Measurements from ENCODE around the gene PALM.

The PALM gene

DNA sequence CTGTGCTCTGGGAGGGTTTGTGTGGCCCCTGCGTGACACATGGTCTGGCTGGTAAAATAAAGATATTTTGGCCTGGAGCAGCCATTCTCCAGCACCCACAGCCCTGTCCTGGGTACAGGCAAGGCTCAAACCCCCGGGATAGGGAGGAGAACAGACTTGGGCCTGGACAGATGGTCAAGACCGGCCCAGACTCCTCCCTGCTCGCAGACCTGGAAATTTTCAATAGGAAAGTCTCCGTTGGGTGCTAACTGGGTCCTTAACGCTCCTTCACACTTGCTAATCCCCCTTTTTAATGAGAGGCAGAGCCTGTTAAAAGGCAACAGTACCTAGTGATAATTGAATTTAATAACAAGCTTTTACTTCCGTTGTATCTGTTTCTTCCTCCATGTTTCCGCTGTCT is 2.5 kb downstream of the PALM start:
- peak overlapping the region; percentile 73 for H3K27ac ChIP-seq
- ChIA-PET POLR2A (ENCODE audit: low non-redundant PET) (no interaction called here), CTCF (no interaction called here)
- TF ChIP-seq, protein P1, sequence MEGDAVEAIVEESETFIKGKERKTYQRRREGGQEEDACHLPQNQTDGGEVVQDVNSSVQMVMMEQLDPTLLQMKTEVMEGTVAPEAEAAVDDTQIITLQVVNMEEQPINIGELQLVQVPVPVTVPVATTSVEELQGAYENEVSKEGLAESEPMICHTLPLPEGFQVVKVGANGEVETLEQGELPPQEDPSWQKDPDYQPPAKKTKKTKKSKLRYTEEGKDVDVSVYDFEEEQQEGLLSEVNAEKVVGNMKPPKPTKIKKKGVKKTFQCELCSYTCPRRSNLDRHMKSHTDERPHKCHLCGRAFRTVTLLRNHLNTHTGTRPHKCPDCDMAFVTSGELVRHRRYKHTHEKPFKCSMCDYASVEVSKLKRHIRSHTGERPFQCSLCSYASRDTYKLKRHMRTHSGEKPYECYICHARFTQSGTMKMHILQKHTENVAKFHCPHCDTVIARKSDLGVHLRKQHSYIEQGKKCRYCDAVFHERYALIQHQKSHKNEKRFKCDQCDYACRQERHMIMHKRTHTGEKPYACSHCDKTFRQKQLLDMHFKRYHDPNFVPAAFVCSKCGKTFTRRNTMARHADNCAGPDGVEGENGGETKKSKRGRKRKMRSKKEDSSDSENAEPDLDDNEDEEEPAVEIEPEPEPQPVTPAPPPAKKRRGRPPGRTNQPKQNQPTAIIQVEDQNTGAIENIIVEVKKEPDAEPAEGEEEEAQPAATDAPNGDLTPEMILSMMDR (conservative IDR thresholded peaks at IDR 0.05; ENCODE audit: low read depth), result no peak
- no peak for DNase-seq (ENCODE audit: low spot score)

DNA sequence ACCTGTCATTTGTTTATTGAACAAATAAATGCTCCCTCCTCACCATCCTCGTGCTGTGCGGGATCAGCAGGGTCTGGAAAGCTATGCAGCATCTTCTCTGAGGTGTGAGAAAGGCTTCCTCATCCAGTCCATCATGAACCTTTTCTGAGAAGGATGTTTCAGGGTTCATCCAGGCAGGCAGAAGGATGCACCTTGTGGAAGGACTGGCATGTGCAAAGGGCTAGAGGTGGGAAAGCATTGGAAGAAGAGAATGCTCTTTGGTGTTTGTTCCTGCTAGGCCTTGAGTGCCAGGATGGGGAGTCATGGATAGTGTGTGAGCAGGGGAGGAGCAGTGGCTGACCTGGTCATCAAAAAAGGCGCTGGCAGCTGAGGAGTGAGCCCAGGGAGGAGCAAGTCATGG is 6.6 kb downstream of the PALM start:
- TF ChIP-seq, protein P1 (conservative IDR thresholded peaks at IDR 0.05; ENCODE audit: low read depth), result no peak
- no peak for DNase-seq (ENCODE audit: low spot score)
- POLR2A ChIA-PET (ENCODE audit: low non-redundant PET), result no interaction called here
- no peak overlapping the region for H3K27ac ChIP-seq
- CTCF ChIA-PET, result no interaction called here

- TF ChIP-seq, protein P1 (conservative IDR thresholded peaks at IDR 0.05; ENCODE audit: low read depth), result no peak
- POLR2A ChIA-PET (ENCODE audit: low non-redundant PET), result no interaction called here
- CTCF ChIA-PET, result interaction anchor here (0.6 kb wide), 1 partner anchor 143 kb away, joined by 3 read pairs; no protein-coding TSS in a partner anchor
- DNase-seq (ENCODE audit: low spot score), result no peak
- no peak overlapping the region for H3K27ac ChIP-seq
Observed at GRCh38 chr19:718251-718951, 9.7 kb downstream of the PALM start.

DNA sequence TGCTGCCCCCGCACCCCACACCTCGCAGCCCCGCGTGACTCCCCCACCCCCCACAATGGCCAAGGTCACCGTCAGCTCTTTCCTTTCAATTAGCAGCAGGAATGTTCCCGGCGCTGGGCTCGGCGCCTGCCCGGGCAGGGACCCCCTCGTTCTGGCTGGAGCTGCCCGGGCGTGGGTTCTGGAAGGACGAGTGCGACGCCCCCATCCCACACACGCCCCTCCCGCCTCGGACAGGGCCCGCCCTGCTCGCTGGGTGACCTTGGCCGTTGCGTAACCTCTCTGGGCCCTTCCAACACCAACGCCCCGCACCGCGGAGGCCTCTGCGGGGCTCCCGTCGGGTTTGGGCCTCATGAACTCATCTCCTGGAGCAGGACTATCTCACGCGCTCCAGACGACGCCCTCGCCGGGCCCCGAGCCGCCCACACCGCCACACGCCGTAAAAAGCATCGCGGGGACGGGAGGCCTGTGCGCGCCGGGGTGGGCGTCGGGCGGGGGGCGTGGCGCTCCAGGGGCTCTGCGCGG is 10.3 kb downstream of the PALM start:
- TF ChIP-seq, protein P1 (conservative IDR thresholded peaks at IDR 0.05; ENCODE audit: low read depth), result no peak
- CTCF ChIA-PET, result no interaction called here
- POLR2A ChIA-PET (ENCODE audit: low non-redundant PET), result no interaction called here
- DNase-seq (ENCODE audit: low spot score), result no peak
- H3K27ac ChIP-seq, result no peak overlapping the region

DNA sequence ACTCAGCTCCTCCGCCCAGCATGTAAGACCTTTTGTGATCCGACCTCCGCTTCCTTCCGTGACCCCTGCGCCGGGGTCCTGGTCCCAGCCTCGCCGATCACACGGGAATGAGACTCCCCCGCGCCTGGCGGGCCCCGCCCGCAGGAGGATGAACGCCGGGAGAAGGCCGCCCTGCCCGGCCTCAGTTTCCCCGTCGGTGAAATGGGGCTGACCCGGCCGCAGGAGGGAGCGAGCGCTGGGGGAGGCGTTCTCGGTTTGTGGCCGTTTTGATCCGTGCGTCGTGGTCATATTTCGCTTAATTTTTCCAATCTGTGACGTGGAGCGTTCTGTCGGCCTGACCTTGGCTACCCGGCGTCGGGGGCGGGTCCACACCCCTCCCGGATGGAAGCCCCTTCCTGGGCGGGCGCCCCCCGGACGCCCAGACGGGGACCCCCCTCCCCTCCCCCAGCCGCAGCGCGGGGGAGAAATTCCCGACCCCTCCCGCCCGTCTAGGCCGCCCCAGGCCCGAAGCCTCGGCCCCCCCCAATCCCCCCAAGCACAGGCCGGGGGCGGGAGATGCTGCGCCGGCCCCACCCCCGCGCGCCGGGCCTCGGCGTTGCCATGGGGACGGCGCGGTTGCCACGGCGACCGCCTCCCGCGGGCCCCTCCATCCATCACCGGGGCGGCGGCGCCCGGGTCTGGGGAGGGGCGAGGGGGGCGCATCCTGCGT is 11.1 kb downstream of the PALM start:
- DNase-seq (ENCODE audit: low spot score), result no peak
- no peak overlapping the region for H3K27ac ChIP-seq
- CTCF ChIA-PET, result no interaction called here
- TF ChIP-seq, protein P1 (conservative IDR thresholded peaks at IDR 0.05; ENCODE audit: low read depth), result no peak
- POLR2A ChIA-PET (ENCODE audit: low non-redundant PET), result no interaction called here

DNA sequence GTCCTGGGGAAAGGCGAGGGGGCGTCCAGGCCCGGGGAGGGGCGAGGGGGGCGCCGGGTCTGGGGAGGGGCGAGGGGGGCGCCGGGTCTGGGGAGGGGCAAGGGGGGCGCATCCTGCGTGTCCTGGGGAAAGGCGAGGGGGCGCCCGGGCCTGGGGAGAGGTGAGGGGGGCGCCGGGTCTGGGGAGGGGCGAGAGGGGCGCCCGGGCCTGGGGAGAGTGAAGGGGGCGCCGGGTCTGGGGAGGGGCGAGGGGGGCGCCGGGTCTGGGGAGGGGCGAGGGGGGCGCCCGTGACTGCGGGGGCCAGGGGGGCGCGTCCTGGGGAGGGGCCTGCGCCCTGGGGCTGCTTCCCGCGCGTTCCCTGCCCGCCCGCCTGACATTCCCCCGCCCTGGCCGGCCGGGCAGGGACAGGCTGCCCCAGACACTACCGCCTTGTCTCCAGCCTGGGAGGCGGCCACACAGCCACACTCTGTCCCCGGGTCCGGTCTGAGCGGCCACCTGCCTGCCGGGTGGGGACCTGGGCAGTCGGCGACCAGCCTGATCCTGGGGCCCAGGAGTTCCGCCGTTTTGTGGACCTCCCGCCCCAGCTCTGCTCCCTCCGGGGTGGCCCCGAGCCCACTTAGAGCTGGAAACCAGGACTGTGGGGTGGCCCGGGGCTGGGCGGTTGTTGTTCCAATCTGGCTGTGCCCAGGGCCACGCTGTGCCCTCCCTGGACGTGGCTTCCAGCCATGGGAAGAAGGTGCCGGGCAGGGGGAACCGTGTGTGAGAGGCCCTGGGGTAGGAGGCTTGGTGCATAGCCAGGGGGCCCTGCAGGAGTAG is 11.8 kb downstream of the PALM start:
- ChIA-PET CTCF (no interaction called here), POLR2A (ENCODE audit: low non-redundant PET) (no interaction called here)
- no peak for DNase-seq (ENCODE audit: low spot score)
- TF ChIP-seq, protein P1 (conservative IDR thresholded peaks at IDR 0.05; ENCODE audit: low read depth), result no peak
- no peak overlapping the region for H3K27ac ChIP-seq

Data from RWPE1 (cell line).